Stimulated activated CD8-positive, alpha-beta memory T cell treated with anti-CD3 and anti-CD28 coated beads, Interleukin-15, amount 100 ng/mL, for 48 hours (primary cell): ENCODE results near the gene CDK5R2.

ENCODE experiments used
- DNase-seq, 2 donors: peaks; one replicate each; pipeline ENCODE4 v3.0.0-alpha.2; 2020; ENCODE audit warnings: low read depth in 2 of 2

The CDK5R2 gene

DNA sequence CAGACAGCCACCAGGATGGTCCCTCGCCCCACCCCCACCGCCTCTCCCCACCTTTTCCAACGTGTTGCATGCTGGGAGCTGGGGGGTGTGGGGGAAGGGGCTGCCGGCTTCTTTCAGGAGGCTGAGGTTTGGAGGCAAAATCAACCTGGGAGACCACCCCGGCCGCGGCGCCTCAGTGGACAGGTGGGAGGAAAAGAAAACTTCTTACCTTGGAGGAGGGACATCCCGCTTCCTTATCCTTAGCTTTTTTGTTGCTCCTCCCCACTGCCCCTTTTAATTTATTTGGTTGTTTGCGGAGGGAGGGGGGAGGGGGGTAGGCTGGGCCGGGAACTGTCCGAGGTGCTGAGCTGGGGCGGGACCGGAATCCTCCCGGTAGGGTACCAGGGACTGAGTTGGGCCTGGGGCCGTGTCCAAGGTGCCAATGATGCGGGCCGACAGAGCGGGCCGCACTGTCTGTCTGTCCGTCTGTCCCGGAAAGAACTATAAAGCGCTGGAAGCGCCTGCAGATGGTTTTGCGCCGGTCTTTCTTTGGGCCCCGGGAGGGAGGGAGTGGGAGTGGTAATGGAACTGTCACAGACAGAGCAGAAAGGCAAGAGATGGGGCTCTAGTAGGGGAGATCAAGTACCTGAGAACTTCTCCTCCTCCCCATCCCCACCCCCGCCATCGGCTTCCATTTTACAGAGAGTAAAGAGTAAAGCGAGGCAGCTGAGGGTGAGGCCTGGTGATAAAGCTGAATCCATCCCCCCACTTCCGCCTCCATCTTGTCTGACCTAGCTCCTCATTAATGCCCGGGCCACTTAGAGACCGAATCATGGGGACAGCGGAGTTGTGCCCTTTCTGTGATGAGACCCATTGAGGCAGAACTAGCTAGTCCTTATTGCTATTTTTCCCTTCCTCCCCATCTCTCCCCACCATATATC lies 2.4 kb downstream of the CDK5R2 start:
- DNase-seq: no peak

DNA sequence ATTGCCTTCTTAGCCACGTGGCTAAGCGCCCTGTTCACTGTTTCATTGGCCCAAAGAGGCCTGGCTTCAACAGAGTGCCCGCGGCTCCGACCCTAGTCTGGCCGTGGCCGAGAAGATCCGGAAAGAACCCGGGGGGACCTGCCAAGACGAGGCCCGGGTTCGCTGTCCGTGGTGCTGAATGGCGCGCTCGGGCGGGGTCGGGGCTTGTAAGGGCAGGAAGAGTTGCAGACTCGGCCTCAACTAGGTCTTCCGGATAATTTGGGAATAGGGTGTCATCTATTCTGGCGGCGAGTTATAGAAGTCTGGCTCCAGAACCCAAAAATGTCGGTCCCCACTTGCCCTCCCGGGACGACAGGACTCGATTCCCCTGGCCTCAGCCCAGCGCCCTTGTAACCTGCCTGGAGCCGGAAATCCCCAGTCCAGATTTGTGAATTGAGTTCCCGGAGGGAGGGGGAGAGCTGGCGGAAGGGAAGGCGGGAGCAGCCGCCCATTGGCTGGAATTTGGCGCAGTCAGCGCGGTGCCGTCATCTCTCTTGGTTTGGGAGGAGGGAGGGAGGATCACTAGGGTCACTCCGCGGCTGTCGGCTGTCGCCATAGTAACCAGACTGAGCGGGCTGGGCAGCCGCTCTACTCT lies 3.5 kb downstream of the CDK5R2 start:
- no peak for DNase-seq

DNA sequence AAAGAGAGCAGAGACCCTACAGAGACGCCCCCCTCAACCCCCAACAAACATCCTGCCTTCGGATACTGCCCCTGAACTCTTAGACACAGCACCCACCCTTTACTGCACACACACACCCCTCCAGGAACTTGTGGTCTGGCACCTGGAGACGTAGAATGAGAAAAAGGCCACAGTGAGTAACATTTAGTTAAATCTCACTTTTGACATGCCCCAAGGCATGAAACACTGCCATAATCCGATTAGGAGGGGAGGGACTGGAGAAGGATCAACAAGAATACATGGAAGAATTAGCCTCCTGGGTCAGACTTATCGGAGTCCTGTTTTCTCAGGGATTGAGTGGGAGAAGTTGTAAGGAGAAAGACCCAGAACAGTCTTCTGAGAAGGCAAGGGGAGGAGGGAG lies 4.1 kb downstream of the CDK5R2 start:
- DNase-seq: no peak

DNA sequence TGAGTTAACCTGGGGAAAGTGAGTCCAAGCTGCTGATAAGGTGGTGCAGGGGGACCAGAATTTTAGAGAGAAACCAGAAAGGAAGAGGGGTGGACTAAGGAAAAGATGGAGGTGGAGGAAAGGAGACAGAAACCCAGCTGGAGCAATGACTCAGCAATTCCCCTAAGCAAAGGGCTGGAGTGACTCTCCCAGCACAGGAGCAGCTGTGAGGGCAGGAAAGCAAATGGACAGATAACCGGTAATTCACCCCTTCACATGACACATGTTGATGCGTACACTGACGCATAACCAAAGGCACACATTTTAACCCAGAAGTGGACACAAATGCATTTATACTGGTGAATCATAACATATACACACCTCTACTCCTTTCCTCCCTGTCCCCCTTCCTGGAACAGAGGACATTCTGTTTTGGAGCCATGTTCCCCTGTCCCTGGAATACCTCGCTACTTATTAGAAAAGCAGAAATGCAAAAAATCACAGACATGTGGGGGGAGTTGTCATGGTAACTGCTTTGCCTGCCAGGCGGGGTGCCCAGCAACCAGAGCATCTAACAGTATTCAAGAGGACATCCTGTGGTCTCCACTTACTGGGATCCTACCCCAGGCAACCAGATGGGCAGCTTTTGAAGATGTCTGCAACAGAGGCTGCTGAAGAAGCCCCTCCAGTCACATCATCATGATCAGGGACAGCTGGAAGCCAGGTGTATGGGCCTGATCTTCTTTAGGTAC lies 4.7 kb downstream of the CDK5R2 start:
- DNase-seq: no peak

DNA sequence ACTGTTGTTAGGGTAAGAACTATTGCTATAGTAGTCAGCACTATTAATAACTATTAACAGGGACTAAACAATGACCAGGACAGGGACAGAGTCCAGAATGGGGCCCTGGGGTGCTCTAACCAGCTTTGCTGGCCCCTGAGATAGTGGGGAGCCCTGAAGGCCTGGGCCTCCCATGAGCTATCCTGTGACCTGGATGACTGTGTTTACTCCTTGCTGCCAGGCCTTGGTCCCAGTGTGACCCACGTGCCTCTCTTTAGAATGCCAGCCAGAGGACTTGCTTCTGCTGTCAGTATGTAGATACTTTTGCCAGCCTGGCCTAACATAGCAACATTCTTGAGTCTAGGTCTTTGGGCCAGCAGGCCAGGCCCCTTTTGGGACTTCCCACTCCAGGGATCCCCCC lies 11.4 kb downstream of the CDK5R2 start:
- DNase-seq: no peak

DNA sequence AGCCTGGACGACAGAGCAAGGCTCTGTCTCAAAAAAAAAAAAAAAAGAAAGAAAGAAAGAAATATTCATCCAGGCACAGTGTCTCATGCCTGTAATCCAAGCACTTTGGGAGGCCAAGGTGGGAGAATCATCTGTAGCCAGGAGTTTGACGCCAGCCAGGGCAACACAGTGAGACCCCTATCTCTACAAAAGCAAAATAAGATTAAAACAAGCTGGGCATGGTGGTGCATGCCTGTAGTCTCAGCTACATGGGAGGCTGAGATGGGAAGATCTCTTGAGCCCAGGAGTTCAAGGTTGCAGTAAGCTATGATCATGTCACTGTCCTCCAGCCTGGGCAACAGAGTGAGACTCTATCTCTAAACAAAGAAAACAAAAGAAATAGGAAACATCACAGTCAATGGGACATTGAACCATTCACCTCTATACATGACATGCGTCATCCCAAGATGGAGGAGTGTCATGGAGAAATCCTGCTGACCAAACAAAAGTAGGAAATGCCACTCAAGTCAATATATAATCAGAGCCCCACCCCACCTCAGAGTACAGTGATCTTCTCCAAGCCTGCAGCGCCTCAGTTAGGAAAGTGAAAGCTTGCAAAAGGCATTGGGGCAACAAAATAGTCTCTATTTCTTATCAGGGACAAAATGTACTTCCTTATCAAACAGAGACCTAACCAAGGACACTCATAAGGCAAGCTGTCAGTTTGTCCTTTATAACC lies 15.8 kb downstream of the CDK5R2 start:
- DNase-seq: no peak

DNA sequence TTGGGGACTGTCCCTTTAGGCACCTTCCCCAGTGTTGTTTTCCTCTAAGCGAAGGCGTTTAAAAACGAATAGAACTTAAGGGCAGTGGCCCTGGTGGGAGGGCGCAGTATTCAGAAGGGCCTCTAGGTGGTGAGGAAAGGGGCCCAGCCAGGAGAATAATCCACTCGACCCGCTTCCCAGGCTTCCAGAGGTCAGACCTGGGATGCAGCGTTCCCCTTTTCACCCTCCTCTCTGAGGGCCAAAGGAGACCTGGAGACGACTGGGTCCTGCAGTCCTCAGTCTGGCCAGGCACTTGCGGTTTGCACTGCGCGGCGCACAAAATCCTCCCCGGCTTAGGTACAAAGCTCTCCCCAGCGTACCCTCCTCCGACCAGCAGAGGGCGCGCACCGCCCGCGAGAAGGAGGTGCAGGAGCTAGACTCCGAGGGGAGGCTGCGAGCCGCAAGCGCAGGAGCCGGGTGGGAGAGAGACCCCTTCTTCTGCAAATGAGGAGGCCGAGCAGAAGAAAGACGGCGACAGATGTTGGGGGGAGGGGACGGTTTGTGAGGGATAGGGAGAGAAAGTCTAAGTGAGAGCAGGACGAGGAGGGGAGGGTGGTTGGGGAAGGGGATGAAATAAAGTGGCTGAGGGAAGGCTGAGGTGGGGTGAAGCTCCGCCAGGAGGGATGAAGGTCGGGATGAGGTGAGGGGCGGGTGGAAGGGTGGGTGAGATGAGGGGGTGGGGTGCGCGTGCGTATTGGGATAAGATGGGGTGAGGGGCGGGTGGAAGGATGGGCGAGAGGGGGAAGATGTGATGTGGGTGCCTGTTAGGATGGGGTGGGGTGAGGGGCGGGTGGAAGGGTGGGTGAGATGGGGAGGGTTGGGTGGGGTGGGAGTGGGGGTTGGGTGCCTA lies 20.6 kb downstream of the CDK5R2 start:
- DNase-seq: peak; percentile 74

DNA sequence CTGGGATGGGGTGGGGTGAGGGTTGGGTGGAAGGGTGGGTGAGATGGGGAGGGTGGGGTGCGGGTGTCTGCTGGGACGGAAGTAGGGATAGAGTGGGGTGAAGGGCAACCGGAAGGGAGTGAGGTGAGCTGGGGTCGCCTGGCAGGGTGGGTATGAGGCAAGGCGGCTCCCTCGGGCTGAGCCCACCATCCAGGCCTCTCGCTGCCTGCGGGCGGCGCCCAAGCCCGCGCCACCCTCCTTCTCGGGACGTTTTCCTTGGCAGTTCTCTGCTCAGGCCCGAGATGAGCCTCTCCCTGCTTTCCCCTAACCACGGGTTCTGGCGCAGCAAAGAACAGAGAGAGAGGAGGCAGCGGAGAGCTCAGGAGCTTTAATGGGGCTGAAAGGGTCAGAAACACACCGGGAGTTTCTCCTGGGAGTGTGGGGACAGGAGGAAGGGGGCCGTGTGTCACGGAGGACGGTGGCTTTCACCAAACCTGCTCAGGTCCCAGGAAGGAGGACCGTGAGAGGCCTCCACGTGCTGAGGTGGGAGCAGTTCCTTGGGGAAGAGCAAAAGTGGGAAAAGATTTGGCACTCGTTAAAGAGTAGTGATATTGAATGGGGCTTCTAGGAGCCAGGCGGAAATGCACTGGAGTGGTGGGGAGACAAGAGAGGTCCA lies 21.4 kb downstream of the CDK5R2 start:
- no peak for DNase-seq

DNA sequence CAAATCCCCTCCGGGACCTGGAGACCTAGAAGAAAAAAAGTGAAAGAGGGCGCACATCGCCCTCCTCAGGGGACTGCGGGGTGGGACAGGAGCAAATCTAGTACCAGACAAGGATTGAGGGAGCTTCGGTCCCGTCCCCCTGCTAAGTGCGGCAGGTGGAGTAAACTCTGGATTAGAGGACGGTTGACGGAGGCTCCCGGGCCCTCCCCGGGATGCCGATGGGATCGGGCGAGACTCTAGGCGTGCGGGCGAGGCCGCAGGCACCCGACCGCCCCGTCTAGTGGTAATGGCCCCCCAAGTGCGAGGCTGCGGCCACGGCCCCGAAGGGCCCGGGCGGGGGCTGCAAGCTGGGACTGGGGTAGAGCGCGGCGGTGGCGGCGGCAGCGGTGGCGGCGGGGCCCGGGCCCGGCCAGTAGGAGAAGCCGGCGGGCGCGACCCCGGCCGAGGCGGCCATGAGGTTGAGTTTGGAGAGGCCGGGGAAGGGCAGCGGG lies 22.0 kb downstream of the CDK5R2 start:
- DNase-seq: no peak

DNA sequence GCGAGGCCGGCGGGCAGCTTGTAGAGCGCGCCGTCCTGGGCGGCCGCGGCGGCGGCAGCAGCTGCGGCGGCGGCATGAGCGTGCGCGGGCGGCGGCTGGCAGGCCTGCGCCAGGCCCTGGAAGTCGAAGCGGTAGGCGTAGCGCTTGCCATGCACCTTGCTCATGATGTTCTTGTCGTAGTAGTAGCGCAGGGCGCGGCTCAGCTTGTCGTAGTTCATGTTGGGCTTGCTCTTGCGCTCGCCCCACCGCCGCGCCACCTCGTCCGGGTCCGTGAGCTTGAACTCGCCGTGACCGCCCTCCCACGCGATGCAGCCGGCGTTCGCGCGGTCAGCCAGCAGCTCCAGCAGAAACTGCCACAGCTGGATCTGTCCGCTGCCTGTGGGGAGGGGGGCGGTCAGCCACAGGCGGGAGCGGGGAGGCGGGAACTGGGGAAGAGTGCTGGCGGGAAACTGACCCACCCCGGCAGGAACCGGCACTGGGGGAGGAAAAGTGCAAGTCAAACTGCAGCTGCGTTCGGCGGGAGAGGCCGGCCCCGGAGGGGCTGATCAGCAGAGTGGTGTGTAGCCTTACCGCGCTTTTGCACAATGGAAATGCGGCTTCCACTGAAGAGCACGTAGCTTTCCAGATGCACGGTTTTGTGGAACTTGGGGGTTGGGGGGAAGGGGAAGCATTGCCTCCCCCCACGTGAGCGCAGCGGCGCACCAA lies 22.6 kb downstream of the CDK5R2 start:
- DNase-seq: no peak

DNA sequence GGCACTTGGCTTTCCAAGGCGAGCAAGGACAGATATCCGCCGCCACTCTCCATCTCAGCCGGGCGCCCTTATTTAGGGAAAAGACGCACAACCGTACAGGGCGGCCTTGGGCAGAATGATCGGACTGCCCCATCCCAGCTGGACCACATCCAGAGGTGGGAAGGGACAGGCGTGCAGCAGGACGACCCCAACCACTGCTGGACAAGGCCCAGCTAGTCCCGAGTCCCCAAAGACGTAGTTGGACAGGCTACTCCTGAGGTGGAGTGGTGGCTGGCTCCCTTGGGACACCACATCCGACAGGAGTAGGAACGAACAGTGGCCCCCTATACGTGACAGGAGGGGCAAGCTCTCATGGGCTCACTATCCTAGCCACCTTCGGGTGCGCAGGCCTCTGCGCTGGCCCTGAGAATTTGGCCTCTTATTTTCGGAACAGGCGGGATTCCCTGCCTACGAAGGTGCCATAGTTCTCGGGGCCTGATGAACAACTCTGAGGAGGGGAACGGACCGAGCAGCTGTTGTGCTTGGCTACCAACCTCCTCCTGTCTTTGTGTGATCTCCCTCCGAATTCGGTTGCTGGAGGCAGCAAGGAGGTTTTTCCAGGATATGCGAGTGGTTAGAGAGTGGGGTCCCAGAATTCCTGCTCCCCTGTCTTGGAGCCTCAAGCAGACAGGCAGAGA lies 23.3 kb downstream of the CDK5R2 start:
- DNase-seq: no peak

DNA sequence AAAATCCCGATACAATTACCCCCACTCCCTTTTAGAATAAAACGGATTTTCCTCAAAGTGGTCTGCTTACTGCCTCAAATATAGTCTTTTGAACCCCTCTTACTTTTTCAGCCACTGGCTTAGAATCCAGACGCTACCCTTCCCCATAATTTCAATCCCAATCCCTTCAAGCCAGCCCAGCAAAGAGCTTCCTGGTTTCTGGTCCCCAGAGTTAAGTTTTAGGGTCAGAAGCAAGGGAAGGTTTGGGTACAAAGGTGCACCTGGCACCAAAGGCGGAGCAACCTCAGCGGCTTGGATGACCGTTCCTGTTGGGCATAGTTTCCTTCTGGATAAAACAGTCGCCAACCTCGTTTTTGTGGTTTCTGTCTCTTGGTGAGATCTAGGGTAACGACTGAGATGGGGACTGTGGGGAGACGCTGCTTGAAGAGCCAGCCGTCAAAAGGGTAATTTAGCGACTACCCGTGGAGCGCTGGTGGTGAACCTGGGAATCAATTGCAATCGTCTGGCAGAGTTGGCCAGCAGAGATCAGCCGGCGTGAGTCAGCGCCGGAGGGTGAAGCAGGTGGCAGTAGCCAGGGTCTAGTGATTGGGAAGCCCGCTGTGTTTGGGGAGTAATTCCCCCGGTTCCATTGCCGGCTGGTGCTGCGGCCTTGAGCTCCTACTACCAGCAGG lies 23.9 kb downstream of the CDK5R2 start:
- DNase-seq: no peak

DNA sequence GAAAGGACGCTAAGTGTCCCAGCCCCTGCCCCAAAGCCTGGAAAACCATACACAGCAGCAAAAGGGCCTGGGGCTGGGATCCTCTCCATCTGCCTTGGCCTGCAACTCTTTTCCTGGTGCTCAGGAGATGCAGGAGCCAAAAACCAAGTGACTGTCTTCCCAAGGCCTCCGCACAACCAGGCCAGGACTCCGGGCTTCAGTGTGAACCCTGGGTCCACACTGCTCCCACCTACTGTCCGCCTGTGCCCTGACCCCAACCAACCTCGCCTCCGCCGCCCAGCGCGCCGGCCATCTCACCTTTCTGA lies 24.4 kb downstream of the CDK5R2 start:
- no peak for DNase-seq

DNA sequence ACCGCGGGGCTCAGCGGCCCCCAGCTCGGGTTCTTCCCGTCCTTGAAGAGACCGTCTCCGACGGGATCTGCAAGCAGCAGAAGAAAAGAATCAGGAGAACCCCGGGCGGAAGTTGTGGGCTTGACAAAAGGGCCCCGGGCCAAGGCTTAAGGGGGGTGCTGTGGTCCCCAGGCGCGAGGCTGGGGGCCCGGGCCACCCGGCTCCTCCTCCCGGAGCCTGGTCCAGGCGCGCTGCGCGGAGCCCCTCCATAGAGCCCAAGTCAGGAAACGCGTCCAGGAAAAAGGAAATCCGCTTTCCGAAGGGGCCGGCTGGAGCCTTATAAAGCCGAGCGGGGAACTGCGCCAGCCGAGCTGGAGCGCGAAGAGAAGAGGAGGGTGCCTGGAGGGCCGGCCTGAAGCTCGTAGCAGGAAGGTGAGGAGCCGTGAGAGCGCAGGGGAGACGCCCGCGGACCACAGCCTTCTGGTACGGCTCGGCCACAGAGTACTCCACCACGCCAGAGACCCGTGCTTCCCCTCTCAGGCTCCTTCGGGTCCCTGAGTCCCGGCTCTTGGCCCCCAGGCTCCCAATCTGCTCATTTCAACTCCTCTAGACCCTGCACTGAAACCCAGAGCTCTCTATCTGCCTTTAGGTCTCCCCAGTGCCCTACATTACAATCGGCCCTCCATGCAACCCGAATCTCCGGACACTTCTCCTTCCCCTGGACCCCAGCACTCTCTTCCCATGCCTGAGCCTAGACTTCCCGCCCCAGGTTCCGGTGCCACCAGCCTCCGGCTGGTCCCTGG lies 25.0 kb downstream of the CDK5R2 start:
- DNase-seq: no peak

DNA sequence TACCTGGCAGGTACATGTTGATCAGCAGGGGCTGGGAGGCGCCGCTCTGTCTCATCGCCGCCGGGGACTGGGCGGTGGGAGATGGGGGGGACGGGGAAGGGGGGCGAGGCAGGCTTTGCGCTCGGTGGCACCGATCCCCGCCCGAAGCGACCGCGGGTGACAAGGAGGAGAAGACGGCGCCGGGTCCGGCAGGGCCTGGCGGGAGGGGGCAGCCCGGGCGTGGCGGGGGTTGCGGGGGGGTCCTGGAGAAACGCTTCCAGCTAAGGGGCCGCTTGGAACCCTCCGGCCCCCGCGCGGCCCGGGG lies 25.5 kb downstream of the CDK5R2 start, which contains the start of gene FEV:
Gene FEV (minus strand): TSS at position 164 of the 304 bp plus-strand sequence. CDS start 109 bp downstream, at position 55.
- DNase-seq: no peak

DNA sequence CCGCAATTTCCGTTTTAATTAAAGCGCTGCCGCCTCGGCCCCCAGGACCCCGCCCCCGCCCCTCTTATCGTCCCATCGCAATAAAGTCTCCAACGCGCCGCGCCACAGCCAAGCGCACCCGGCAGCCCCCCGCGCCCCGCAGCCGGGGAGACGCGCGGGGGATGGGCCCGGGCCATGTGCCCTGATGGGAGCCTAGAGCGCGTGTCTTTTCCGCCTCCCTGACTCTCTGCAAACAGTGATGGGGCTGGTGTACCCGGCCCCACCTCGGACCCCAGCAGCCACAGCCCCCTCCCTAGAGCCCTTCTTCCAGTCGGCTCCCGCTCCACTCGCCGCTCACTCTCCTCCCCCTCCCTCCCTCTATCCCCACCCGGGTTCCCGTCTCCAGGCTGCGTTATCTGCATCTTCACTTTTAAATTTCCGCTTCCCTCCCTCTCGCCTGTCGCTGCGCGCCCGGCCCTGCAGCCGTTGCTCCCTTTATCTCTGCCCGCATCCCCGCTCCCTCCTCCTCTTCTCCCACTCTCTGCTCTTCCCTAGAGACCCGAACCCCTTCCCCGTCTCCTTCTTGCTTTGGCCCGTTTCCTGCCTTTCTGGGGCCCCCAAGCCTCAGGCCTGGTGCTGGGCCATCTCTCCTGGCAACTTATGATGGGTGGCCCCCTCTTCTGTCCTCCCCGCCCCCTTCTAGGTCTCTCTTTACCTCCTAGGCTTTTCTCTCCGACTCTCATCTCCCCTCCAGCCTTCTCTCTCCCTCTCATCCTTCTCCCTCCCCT lies 26.0 kb downstream of the CDK5R2 start:
- no peak for DNase-seq

DNA sequence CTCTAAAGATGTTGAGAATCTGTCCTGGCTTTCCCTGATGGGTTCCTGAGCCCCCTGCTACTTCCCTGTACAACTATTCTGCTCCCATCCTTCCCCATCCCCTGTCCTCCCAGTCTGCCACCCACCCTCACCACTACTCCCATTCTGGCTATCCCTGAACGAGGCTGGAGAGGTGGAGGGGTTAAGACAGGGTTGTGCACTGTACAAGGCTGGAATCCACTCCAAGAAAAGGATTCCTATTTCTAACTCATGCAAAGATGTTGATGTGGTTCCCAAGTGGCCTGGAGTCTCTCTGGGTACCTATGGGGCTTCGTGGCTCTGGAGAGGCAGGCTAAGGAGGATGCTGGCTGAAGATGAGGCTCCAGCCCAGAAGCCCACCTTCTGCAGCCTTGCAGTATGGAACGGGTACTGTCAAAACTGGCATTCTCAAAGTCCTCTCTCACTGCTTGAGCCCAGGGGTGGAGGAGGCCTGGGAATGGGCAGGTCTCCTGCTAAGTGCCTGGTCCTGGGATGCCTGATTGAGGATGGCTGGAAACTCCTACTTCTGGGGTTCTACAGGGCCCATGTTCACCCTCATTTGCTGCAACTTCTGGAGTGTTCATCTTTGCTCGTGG lies 26.8 kb downstream of the CDK5R2 start:
- DNase-seq: no peak
